Prostate gland (tissue), 2 donors: ENCODE results near the gene ATXN10.
"Not testable (repeated sequence)": the region's sequence is repeated elsewhere in the genome, so short reads cannot be mapped to it uniquely, and the experiment has no call there.

ENCODE experiments used
- POLR2A ChIP-seq: fragments of 450-650 bp; IDR thresholded peaks from one replicate; pipeline ENCODE4 v1.6.1; 2016; ENCODE audit warnings: antibody characterized with exemption, mild to moderate bottlenecking
- POLR2AphosphoS5 ChIP-seq: sonication (generic); formaldehyde crosslinking; IDR thresholded peaks from one replicate; pipeline ENCODE4 v1.6.1; 2017; ENCODE audit warnings: antibody characterized with exemption
- TF ChIP-seq, protein P1 (sequence below), 4 experiments: fragments of 200-600 bp in 2 of 4; fragments of 450-650 bp in 2 of 4; sonication (generic) in 2 of 4; IDR thresholded peaks; 1 replicate in 3 of 4; 2 replicates in 1 of 4; pipeline ENCODE4 v1.5.1; 2016 to 2019; ENCODE audit warnings: antibody characterized with exemption in 4 of 4, mild to moderate bottlenecking in 2 of 4, moderate library complexity in 2 of 4

DNA sequence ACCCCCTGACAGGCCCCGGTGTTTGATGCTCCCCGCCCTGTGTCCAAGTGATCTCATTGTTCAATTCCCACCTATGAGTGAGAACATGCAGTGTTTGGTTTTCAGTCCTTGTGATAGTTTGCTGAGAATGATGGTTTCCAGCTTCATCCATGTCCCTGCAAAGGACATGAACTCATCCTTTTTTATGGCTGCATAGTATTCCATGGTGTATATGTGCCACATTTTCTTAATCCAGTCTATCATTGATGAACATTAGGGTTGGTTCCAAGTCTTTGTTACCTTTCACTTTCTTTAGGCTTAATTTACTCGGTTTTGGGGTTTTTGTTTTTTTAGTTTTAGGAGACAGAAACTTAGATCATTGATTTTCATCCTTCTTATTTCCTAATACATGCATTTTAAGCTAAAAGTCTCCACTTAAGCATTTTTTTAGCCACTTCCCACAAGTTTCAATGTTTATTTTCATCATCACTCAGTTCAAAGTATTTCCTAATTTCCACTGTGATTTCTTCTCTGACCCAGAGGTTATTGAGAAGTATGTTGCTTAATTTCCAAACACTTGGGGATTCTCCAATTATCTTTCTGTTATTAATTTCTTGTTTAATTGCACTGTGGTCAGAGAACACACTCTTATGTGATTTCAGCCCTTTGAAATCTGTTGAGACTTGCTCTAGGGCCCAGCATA is 48.0 kb upstream of the ATXN10 start:
- TF ChIP-seq, protein P1, sequence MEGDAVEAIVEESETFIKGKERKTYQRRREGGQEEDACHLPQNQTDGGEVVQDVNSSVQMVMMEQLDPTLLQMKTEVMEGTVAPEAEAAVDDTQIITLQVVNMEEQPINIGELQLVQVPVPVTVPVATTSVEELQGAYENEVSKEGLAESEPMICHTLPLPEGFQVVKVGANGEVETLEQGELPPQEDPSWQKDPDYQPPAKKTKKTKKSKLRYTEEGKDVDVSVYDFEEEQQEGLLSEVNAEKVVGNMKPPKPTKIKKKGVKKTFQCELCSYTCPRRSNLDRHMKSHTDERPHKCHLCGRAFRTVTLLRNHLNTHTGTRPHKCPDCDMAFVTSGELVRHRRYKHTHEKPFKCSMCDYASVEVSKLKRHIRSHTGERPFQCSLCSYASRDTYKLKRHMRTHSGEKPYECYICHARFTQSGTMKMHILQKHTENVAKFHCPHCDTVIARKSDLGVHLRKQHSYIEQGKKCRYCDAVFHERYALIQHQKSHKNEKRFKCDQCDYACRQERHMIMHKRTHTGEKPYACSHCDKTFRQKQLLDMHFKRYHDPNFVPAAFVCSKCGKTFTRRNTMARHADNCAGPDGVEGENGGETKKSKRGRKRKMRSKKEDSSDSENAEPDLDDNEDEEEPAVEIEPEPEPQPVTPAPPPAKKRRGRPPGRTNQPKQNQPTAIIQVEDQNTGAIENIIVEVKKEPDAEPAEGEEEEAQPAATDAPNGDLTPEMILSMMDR (IDR thresholded peaks at IDR 0.05): not testable (repeated sequence)
- TF ChIP-seq POLR2A, POLR2AphosphoS5: not testable (repeated sequence)
